Measurements from ENCODE around the gene LINC01488.

Gene LINC01488

DNA sequence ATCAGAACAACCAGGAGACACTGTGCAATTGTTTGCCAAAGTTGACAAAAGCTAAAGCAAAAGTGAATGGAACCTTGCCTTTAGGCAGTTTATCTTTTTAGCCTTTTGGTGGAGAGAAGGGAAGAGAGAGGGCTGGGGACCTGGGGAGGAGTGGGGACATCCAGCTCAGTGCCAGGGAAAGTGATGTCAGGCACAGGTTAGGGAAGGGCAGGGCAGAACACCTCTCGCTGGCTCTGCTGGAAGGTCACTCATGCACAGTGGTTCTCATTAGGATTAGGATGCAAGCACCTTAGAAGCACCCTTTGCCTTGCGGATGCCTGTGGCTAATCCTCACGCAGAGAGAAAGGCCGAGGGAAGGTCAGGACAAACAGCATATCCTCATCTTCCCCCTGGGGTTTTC is 14.3 kb upstream of the LINC01488 start (continued):
- TF ChIP-seq ZNF560 (tag by site-specific recombination; IDR thresholded peaks at IDR 0.05; ENCODE audit: borderline replicate concordance) = no peak
- no peak for TF ChIP-seq ZNF169 (tag by site-specific recombination; IDR thresholded peaks at IDR 0.05)
- TF ChIP-seq SETDB1 (IDR thresholded peaks at IDR 0.05; ENCODE audit: insufficient read length, low read length) = no peak
- no peak for TF ChIP-seq ZNF2 (tag by site-specific recombination; IDR thresholded peaks at IDR 0.05)
- no peak for TF ChIP-seq MYNN (tag by site-specific recombination; IDR thresholded peaks at IDR 0.05; ENCODE audit: borderline replicate concordance)
- TF ChIP-seq, protein P1, sequence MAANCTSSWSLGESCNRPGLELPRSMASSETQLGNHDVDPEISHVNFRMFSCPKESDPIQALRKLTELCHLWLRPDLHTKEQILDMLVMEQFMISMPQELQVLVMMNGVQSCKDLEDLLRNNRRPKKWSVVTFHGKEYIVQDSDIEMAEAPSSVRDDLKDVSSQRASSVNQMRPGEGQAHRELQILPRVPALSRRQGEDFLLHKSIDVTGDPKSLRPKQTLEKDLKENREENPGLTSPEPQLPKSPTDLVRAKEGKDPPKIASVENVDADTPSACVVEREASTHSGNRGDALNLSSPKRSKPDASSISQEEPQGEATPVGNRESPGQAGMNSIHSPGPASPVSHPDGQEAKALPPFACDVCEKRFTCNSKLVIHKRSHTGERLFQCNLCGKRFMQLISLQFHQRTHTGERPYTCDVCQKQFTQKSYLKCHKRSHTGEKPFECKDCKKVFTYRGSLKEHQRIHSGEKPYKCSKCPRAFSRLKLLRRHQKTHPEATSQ (tag by site-specific recombination; IDR thresholded peaks at IDR 0.05) = no peak
- no peak for TF ChIP-seq PRDM1 (tag by site-specific recombination; IDR thresholded peaks at IDR 0.05)
- no peak for TF ChIP-seq ZNF202 (tag by site-specific recombination; IDR thresholded peaks at IDR 0.05; ENCODE audit: borderline replicate concordance)

DNA sequence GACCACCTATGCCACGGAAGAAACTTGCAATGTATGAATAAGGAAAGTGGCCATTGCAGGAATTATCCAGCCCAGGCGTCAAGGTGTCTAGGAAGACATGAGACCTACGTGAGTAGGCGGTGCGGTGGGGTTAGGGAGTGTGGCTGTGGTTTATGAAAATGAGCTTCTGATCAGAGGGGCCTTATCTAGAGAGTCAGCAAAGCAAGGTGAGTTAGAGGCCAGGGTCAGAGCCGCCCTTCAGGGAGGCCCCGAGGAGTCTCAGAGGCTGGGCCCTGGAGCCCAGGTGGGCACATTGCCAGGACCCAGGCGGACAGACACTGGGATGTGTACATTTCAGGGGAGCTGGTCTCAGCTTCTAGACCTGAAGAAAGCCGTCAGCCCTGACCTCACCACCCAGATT is 13.8 kb upstream of the LINC01488 start:
- H3K27ac ChIP-seq (ENCODE audit: extremely low read depth, low read depth, low read length) = no peak overlapping the region
- no peaks in the 10 kb centered on the region for H3K4me1 ChIP-seq (ENCODE audit: control insufficient read depth, insufficient read depth, low read length)
- H3K9me3 ChIP-seq (ENCODE audit: control insufficient read depth, insufficient read depth, low read depth, low read length) = no peaks in the 10 kb centered on the region
- no peak overlapping the region for H3K4me3 ChIP-seq (ENCODE audit: low read depth, low read length)
- POLR2A ChIA-PET = no interaction called here
- H3K36me3 ChIP-seq (ENCODE audit: control insufficient read depth in 2 of 2, insufficient read depth in 1 of 2, low read length in 2 of 2) = no peaks in the 10 kb centered on the region
- no peak for TF ChIP-seq ZNF202 (tag by site-specific recombination; IDR thresholded peaks at IDR 0.05; ENCODE audit: borderline replicate concordance)
- no peak for TF ChIP-seq KLF16 (tag by site-specific recombination; IDR thresholded peaks at IDR 0.05)
- TF ChIP-seq ZNF391 (tag by site-specific recombination; IDR thresholded peaks at IDR 0.05; ENCODE audit: borderline replicate concordance, low read depth) = no peak
- no peak for TF ChIP-seq ZNF777 (tag by site-specific recombination; IDR thresholded peaks at IDR 0.05; ENCODE audit: borderline replicate concordance)
- TF ChIP-seq, protein P2, sequence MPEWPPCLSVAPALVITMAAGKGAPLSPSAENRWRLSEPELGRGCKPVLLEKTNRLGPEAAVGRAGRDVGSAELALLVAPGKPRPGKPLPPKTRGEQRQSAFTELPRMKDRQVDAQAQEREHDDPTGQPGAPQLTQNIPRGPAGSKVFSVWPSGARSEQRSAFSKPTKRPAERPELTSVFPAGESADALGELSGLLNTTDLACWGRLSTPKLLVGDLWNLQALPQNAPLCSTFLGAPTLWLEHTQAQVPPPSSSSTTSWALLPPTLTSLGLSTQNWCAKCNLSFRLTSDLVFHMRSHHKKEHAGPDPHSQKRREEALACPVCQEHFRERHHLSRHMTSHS (tag by site-specific recombination; IDR thresholded peaks at IDR 0.05) = no peak
- TF ChIP-seq OSR2 (tag by site-specific recombination; IDR thresholded peaks at IDR 0.05) = no peak
- TF ChIP-seq, protein P3, sequence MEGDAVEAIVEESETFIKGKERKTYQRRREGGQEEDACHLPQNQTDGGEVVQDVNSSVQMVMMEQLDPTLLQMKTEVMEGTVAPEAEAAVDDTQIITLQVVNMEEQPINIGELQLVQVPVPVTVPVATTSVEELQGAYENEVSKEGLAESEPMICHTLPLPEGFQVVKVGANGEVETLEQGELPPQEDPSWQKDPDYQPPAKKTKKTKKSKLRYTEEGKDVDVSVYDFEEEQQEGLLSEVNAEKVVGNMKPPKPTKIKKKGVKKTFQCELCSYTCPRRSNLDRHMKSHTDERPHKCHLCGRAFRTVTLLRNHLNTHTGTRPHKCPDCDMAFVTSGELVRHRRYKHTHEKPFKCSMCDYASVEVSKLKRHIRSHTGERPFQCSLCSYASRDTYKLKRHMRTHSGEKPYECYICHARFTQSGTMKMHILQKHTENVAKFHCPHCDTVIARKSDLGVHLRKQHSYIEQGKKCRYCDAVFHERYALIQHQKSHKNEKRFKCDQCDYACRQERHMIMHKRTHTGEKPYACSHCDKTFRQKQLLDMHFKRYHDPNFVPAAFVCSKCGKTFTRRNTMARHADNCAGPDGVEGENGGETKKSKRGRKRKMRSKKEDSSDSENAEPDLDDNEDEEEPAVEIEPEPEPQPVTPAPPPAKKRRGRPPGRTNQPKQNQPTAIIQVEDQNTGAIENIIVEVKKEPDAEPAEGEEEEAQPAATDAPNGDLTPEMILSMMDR (tag by site-specific recombination; IDR thresholded peaks at IDR 0.05) = no peak
- CTCF ChIA-PET = interaction anchor here (0.6 kb wide), 1 partner anchor 18 kb away, joined by 6 read pairs; no protein-coding TSS in a partner anchor

DNA sequence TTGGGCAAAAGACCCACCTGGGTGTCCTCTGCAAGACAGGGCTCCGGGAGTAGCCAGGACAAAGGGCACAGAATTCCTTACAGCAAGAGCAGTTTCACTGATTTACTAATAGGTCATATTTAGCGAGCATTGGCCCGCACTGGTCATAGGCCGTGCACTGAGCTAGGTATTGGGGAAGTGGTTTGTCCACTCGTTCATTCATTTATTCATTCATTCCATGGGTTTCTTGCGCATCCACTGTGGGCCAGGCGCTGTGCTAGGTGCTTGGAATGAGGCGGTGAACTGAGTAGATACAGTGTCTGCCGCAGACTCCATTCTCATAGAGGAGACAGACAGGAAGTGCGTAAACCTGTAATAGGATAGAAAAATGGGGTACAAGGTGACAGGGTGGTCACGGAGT is 13.2 kb upstream of the LINC01488 start:
- H3K4me3 ChIP-seq (ENCODE audit: low read depth, low read length) = no peak overlapping the region
- no peaks in the 10 kb centered on the region for H3K4me1 ChIP-seq (ENCODE audit: control insufficient read depth, insufficient read depth, low read length)
- H3K27ac ChIP-seq (ENCODE audit: extremely low read depth, low read depth, low read length) = no peak overlapping the region
- ChIA-PET POLR2A (no interaction called here), CTCF (interaction anchor here (0.6 kb wide), 1 partner anchor 18 kb away, joined by 6 read pairs; no protein-coding TSS in a partner anchor)
- TF ChIP-seq TRIM28 (IDR thresholded peaks at IDR 0.05; ENCODE audit: borderline replicate concordance, low read length) (no peak), ZNF223 (tag by site-specific recombination; IDR thresholded peaks at IDR 0.05) (no peak), KLF9 (tag by site-specific recombination; IDR thresholded peaks at IDR 0.05; ENCODE audit: low read depth) (no peak), ZNF169 (tag by site-specific recombination; IDR thresholded peaks at IDR 0.05) (no peak), ZNF354C (tag by site-specific recombination; IDR thresholded peaks at IDR 0.05; ENCODE audit: borderline replicate concordance, low read depth) (no peak), ZNF768 (tag by site-specific recombination; IDR thresholded peaks at IDR 0.05) (no peak), KLF7 (tag by site-specific recombination; IDR thresholded peaks at IDR 0.05; ENCODE audit: borderline replicate concordance) (no peak), ZNF2 (tag by site-specific recombination; IDR thresholded peaks at IDR 0.05) (no peak), ZNF48 (tag by site-specific recombination; IDR thresholded peaks at IDR 0.05) (no peak)
- TF ChIP-seq, protein P4, sequence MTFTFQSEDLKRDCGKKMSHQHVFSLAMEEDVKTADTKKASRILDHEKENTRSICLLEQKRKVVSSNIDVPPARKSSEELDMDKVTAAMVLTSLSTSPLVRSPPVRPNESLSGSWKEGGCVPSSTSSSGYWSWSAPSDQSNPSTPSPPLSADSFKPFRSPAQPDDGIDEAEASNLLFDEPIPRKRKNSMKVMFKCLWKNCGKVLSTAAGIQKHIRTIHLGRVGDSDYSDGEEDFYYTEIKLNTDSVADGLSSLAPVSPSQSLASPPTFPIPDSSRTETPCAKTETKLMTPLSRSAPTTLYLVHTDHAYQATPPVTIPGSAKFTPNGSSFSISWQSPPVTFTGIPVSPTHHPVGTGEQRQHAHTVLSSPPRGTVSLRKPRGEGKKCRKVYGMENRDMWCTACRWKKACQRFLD (tag by site-specific recombination; IDR thresholded peaks at IDR 0.05) = no peak
- TF ChIP-seq, protein P5, sequence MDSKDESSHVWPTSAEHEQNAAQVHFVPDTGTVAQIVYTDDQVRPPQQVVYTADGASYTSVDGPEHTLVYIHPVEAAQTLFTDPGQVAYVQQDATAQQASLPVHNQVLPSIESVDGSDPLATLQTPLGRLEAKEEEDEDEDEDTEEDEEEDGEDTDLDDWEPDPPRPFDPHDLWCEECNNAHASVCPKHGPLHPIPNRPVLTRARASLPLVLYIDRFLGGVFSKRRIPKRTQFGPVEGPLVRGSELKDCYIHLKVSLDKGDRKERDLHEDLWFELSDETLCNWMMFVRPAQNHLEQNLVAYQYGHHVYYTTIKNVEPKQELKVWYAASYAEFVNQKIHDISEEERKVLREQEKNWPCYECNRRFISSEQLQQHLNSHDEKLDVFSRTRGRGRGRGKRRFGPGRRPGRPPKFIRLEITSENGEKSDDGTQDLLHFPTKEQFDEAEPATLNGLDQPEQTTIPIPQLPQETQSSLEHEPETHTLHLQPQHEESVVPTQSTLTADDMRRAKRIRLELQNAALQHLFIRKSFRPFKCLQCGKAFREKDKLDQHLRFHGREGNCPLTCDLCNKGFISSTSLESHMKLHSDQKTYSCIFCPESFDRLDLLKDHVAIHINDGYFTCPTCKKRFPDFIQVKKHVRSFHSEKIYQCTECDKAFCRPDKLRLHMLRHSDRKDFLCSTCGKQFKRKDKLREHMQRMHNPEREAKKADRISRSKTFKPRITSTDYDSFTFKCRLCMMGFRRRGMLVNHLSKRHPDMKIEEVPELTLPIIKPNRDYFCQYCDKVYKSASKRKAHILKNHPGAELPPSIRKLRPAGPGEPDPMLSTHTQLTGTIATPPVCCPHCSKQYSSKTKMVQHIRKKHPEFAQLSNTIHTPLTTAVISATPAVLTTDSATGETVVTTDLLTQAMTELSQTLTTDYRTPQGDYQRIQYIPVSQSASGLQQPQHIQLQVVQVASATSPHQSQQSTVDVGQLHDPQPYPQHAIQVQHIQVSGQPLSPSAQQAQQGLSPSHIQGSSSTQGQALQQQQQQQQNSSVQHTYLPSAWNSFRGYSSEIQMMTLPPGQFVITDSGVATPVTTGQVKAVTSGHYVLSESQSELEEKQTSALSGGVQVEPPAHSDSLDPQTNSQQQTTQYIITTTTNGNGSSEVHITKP (tag by site-specific recombination; IDR thresholded peaks at IDR 0.05) = no peak
- no peaks in the 10 kb centered on the region for H3K36me3 ChIP-seq (ENCODE audit: control insufficient read depth in 2 of 2, insufficient read depth in 1 of 2, low read length in 2 of 2)
- H3K9me3 ChIP-seq (ENCODE audit: control insufficient read depth, insufficient read depth, low read depth, low read length) = no peaks in the 10 kb centered on the region
